ENCODE measurements around the gene TNIP3.

DNA sequence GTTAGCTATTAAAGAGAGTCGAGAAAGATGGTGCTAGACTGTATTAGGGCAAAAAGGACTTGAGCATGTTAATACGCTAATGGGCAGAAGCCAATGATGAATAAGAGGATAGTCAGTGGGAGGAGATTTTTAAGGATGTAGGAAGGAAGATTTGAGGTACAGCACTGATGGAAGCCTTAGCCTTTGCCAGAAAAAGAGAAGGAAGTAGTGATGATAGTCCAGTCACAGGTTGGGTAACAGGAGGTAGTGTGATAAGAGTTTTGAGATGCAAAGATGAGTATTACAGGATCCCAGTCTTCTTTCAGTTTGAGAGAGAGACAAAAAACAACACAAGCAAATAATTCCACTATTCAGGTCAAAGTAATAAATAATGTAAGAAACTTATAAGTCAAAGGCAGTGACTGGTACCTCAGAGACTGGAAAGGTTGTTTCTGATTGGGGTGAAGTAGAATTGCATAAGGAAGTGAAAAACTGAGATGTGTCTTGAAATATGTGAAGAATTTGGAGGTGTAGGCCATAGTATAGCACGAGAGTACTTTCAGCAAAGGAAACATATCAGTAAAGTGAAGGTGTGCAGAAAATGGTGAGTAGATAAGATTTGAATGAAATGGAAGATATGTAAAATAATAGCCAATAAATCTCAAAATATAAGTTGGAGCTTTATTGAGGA is 69.7 kb downstream of the TNIP3 start:
- TF ChIP-seq, protein P1, sequence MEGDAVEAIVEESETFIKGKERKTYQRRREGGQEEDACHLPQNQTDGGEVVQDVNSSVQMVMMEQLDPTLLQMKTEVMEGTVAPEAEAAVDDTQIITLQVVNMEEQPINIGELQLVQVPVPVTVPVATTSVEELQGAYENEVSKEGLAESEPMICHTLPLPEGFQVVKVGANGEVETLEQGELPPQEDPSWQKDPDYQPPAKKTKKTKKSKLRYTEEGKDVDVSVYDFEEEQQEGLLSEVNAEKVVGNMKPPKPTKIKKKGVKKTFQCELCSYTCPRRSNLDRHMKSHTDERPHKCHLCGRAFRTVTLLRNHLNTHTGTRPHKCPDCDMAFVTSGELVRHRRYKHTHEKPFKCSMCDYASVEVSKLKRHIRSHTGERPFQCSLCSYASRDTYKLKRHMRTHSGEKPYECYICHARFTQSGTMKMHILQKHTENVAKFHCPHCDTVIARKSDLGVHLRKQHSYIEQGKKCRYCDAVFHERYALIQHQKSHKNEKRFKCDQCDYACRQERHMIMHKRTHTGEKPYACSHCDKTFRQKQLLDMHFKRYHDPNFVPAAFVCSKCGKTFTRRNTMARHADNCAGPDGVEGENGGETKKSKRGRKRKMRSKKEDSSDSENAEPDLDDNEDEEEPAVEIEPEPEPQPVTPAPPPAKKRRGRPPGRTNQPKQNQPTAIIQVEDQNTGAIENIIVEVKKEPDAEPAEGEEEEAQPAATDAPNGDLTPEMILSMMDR (IDR thresholded peaks at IDR 0.05; ENCODE audit: low read depth, low read length) = no peak
- TF ChIP-seq EZH2phosphoT487 (IDR thresholded peaks at IDR 0.05; ENCODE audit: low read depth) = no peak

Measured in OCI-LY3 (cell line).